H1 (cell line): ENCODE results near the gene KCNQ2. TPM values are rescaled to one million over a fixed set of nuclear protein-coding genes. Genes with fewer than 3 reads are reported as not detected.

Experiments used
- ATF3 ChIP-seq: IDR thresholded peaks from 2 replicates; pipeline ENCODE4 v1.6.1; 2011; ENCODE audit warnings: low read depth, mild to moderate bottlenecking, low read length; ENCODE audit not compliant: insufficient read depth
- CHD7 ChIP-seq: fragments of 300-600 bp; sonication (generic); IDR thresholded peaks from 2 replicates; pipeline ENCODE4 v1.7.1; 2012; ENCODE audit warnings: low read length, moderate library complexity, mild to moderate bottlenecking, inconsistent platforms; ENCODE audit not compliant: insufficient replicate concordance
- FOSL1 ChIP-seq: IDR thresholded peaks from 2 replicates; pipeline ENCODE4 v1.6.1; 2011; ENCODE audit warnings: mild to moderate bottlenecking, low read depth, low read length, moderate library complexity; ENCODE audit not compliant: insufficient read depth
- MAX ChIP-seq: IDR thresholded peaks from 2 replicates; pipeline ENCODE4 v1.6.1; 2012; ENCODE audit warnings: inconsistent platforms
- RXRA ChIP-seq: IDR thresholded peaks from 2 replicates; pipeline ENCODE4 v1.6.1; 2011; ENCODE audit warnings: low read depth, mild to moderate bottlenecking, low read length, moderate library complexity; ENCODE audit not compliant: insufficient read depth
- polyA plus RNA-seq, 7 experiments: library from polyadenylated mRNA; depleted of rRNA in 3 of 7; stranded (reverse) in 5 of 7; unstranded in 2 of 7; fragments of >200 nt in 5 of 7; fragments of 200-250 nt in 2 of 7; gene quantifications; 1 replicate in 5 of 7; 2 replicates in 1 of 7; 4 replicates in 1 of 7; pipeline versions ENCODE4 v1.2.1 to v1.2.3, GENCODE V29; 2011 to 2013; ENCODE audit warnings: missing spikeins in 2 of 7, mixed read lengths in 2 of 7
- total RNA-seq: library from RNA; stranded (reverse); fragmentation: NEBNext Ultra II Directional; extraction: Animal tissue kit (Norgen Biotek cat#: 25700); gene quantifications from 2 replicates; pipeline ENCODE4 v1.2.1, GENCODE V29; 2021

The KCNQ2 gene
- total and polyA plus RNA-seq, 2 of the 8 experiments (the other 6 are each of a cell fraction or from before 2014, with no cell fraction given): 82.6 to 243 TPM

- TF ChIP-seq RXRA (no peak), FOSL1 (no peak), ATF3 (no peak), CHD7 (no peak), MAX (no peak)
These were observed 14.8 kb upstream of the KCNQ2 start (continued) for GRCh38 chr20:63487116-63487764.
